ACC112 (cell line): Measurements from ENCODE around the gene GPR75.

ENCODE experiments used
- H2AFZ ChIP-seq: fragments of 200-600 bp; sonication (generic); one replicate; pipeline ENCODE4 v1.6.0; 2017; ENCODE audit warnings: antibody characterized with exemption, low read length; ENCODE audit not compliant: unreplicated experiment
- H3K27ac ChIP-seq: fragments of 200-600 bp; sonication (generic); 2 replicates; pipeline ENCODE4 v1.5.1; 2014; ENCODE audit warnings: low read depth, mild to moderate bottlenecking, antibody characterized with exemption, low read length, moderate library complexity
- H3K27me3 ChIP-seq: fragments of 200-600 bp; sonication (generic); 2 replicates; pipeline ENCODE4 v1.6.1; 2014; ENCODE audit warnings: mild to moderate bottlenecking, antibody characterized with exemption, low read length, moderate library complexity, mixed read lengths; ENCODE audit not compliant: insufficient read depth
- H3K36me3 ChIP-seq: fragments of 200-600 bp; sonication (generic); 2 replicates; pipeline ENCODE4 v1.6.1; 2016; ENCODE audit warnings: mild to moderate bottlenecking, antibody characterized with exemption, low read length, moderate library complexity, mixed read lengths; ENCODE audit not compliant: insufficient read depth
- H3K4me1 ChIP-seq: fragments of 200-600 bp; sonication (generic); one replicate; pipeline ENCODE4 v1.6.1; 2016; ENCODE audit warnings: low read length, mixed read lengths; ENCODE audit not compliant: insufficient read depth, unreplicated experiment, control insufficient read depth
- H3K4me3 ChIP-seq: fragments of 200-600 bp; sonication (generic); 2 replicates; pipeline ENCODE4 v1.5.1; 2014; ENCODE audit warnings: mild to moderate bottlenecking, low read depth, low read length
- H3K79me2 ChIP-seq: fragments of 200-600 bp; sonication (generic); one replicate; pipeline ENCODE4 v1.6.0; 2016; ENCODE audit warnings: low read length; ENCODE audit not compliant: control insufficient read depth, unreplicated experiment, insufficient read depth

The GPR75 gene

GRCh38 chr2:53880756-53881155, 21.0 kb upstream of the GPR75 start:
- Histone ChIP-seq H3K27me3 (no peaks in the 10 kb centered on the region), H3K36me3 (peaks cover 20% of the 10 kb centered on the region), H3K27ac (peak overlapping the region; percentile 5; the same call in 1 of the 2 replicates), H3K79me2 (no peaks in the 10 kb centered on the region), H3K4me1 (peaks cover 11% of the 10 kb centered on the region), H2AFZ (no peak overlapping the region), H3K4me3 (no peak overlapping the region)

GRCh38 chr2:53877556-53877955, 17.8 kb upstream of the GPR75 start:
- H3K36me3 ChIP-seq, result peaks cover 19% of the 10 kb centered on the region
- no peaks in the 10 kb centered on the region for H3K27me3 ChIP-seq
- no peaks in the 10 kb centered on the region for H3K79me2 ChIP-seq
- H2AFZ ChIP-seq, result no peak overlapping the region
- no peak overlapping the region for H3K4me3 ChIP-seq
- peaks cover 11% of the 10 kb centered on the region for H3K4me1 ChIP-seq
- no peak overlapping the region for H3K27ac ChIP-seq

GRCh38 chr2:53877112-53877511, 17.3 kb upstream of the GPR75 start:
- no peak overlapping the region for H3K4me3 ChIP-seq
- H3K27me3 ChIP-seq, result no peaks in the 10 kb centered on the region
- peaks cover 11% of the 10 kb centered on the region for H3K4me1 ChIP-seq
- no peaks in the 10 kb centered on the region for H3K79me2 ChIP-seq
- H3K27ac ChIP-seq, result no peak overlapping the region
- H3K36me3 ChIP-seq, result peaks cover 21% of the 10 kb centered on the region
- no peak overlapping the region for H2AFZ ChIP-seq

- H3K27me3 ChIP-seq, result no peaks in the 10 kb centered on the region
- H3K4me3 ChIP-seq, result no peak overlapping the region
- no peaks in the 10 kb centered on the region for H3K4me1 ChIP-seq
- H3K79me2 ChIP-seq, result no peaks in the 10 kb centered on the region
- no peak overlapping the region for H2AFZ ChIP-seq
- H3K27ac ChIP-seq, result no peak overlapping the region
- H3K36me3 ChIP-seq, result peaks cover 14% of the 10 kb centered on the region
These were observed 14.7 kb upstream of the GPR75 start for GRCh38 chr2:53874401-53874950.

GRCh38 chr2:53867773-53868172, 8.0 kb upstream of the GPR75 start:
- Histone ChIP-seq H3K27ac (no peak overlapping the region), H2AFZ (no peak overlapping the region), H3K36me3 (peaks cover 9% of the 10 kb centered on the region), H3K79me2 (no peaks in the 10 kb centered on the region), H3K4me1 (no peaks in the 10 kb centered on the region), H3K4me3 (no peak overlapping the region), H3K27me3 (no peaks in the 10 kb centered on the region)

GRCh38 chr2:53867169-53867568, 7.4 kb upstream of the GPR75 start:
- no peak overlapping the region for H3K27ac ChIP-seq
- H3K27me3 ChIP-seq, result no peaks in the 10 kb centered on the region
- H3K79me2 ChIP-seq, result no peaks in the 10 kb centered on the region
- H3K36me3 ChIP-seq, result peaks cover 8% of the 10 kb centered on the region
- no peak overlapping the region for H3K4me3 ChIP-seq
- H2AFZ ChIP-seq, result no peak overlapping the region
- H3K4me1 ChIP-seq, result no peaks in the 10 kb centered on the region

- Histone ChIP-seq H3K27ac (no peak overlapping the region), H3K27me3 (no peaks in the 10 kb centered on the region), H3K4me3 (no peak overlapping the region), H2AFZ (no peak overlapping the region), H3K79me2 (no peaks in the 10 kb centered on the region), H3K4me1 (no peaks in the 10 kb centered on the region), H3K36me3 (peaks cover 5% of the 10 kb centered on the region)
These were observed 6.2 kb upstream of the GPR75 start for GRCh38 chr2:53865962-53866361.

- Histone ChIP-seq H3K4me3 (no peak overlapping the region), H3K79me2 (no peaks in the 10 kb centered on the region), H3K36me3 (peaks cover 5% of the 10 kb centered on the region), H3K27me3 (no peaks in the 10 kb centered on the region), H3K4me1 (peaks cover 5% of the 10 kb centered on the region), H2AFZ (no peak overlapping the region), H3K27ac (no peak overlapping the region)
These were observed 5.5 kb upstream of the GPR75 start for GRCh38 chr2:53865264-53865663.

- Histone ChIP-seq H3K4me1 (peaks cover 8% of the 10 kb centered on the region), H3K27me3 (no peaks in the 10 kb centered on the region), H3K36me3 (peaks cover 5% of the 10 kb centered on the region), H2AFZ (no peak overlapping the region), H3K27ac (no peak overlapping the region), H3K79me2 (no peaks in the 10 kb centered on the region), H3K4me3 (no peak overlapping the region)
These were observed 3.9 kb upstream of the GPR75 start for GRCh38 chr2:53863538-53864227.

- Histone ChIP-seq H3K27me3 (no peaks in the 10 kb centered on the region), H3K79me2 (no peaks in the 10 kb centered on the region), H2AFZ (no peak overlapping the region), H3K27ac (no peak overlapping the region), H3K4me1 (peaks cover 8% of the 10 kb centered on the region), H3K36me3 (no peaks in the 10 kb centered on the region; the same call in 1 of the 2 replicates), H3K4me3 (no peak overlapping the region)
These were observed 2.1 kb upstream of the GPR75 start for GRCh38 chr2:53861824-53862223.

GRCh38 chr2:53856272-53856671, 3.5 kb downstream of the GPR75 start:
- no peaks in the 10 kb centered on the region for H3K79me2 ChIP-seq
- H2AFZ ChIP-seq, result no peak overlapping the region
- H3K4me3 ChIP-seq, result no peak overlapping the region
- H3K4me1 ChIP-seq, result peaks cover 8% of the 10 kb centered on the region
- H3K36me3 ChIP-seq, result peaks cover 7% of the 10 kb centered on the region; the same call in 1 of the 2 replicates
- H3K27ac ChIP-seq, result no peak overlapping the region
- H3K27me3 ChIP-seq, result no peaks in the 10 kb centered on the region
